Stimulated activated CD8-positive, alpha-beta memory T cell treated with anti-CD3 and anti-CD28 coated beads, Interleukin-15, amount 100 ng/mL, for 24 hours (primary cell): Measurements from ENCODE around the gene TRPM2.

Source experiments
- DNase-seq: peaks from one replicate; pipeline ENCODE4 v3.0.0-alpha.2; 2020; ENCODE audit warnings: low read depth

The TRPM2 gene

DNA sequence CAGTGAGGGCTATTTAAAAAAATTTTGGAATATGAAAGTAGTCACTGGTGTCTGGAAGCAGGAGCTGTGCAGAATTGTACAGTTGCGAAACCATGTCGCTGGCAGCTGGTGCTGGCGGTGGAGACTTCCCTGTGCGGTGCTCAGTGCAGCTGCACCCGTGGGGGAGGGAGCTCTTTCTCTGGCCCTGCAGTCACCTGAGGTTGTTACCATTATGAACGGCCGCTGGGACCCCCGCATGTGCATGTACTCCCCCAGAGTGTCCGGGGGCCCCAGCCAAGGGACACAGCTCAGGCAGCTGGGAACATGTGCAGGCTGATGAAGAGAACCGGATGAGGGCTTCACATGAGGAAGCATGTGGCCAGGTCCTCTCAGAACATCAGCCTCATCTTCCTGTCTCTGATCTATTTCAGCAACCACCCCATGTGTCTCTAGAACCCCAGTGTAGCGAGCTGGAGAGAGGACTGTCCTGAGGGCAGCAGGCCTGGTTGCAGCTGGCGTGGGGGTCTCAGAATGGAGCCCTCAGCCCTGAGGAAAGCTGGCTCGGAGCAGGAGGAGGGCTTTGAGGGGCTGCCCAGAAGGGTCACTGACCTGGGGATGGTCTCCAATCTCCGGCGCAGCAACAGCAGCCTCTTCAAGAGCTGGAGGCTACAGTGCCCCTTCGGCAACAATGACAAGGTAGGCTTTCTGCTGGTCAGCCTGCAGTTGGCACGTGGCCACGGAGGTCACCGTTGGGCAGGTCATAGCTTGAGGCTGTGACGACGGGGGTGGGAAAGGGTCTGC, at the start of gene TRPM2:
TRPM2 (plus strand) TSS at position 431 of the 780 bp plus-strand sequence; CDS start at position 511, 80 bp downstream.
- no peak for DNase-seq

DNA sequence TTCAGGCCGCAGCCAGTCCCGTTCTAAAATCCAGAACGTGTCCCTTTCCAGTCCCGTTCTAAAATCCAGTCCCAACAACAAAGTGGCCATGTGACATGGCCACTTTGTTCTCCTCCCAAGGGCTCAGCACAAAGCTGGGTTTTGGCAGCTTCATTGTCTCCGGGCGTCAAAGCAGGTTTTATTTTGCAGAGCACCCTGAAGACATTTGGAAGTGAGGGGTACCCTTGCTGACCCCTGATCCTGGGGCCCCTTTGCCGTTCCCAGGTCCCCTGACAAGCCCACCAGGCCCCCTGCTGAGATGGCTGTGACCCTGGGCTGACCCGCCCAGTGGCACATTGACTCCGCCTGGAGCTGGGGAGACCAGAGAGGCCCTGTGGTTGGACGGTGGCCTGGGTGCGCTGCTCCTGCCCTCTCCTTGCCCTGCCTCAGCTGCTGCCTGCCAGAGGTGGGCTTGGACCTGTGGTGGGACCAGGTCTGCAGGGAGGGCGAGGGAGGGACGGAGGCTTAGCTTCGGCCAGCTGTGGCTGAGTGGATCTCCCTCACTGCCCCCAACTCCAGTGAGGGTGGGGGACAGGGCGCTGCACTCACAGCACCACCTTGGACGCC, 49.3 kb upstream of the TRPM2 start:
- DNase-seq, result no peak

DNA sequence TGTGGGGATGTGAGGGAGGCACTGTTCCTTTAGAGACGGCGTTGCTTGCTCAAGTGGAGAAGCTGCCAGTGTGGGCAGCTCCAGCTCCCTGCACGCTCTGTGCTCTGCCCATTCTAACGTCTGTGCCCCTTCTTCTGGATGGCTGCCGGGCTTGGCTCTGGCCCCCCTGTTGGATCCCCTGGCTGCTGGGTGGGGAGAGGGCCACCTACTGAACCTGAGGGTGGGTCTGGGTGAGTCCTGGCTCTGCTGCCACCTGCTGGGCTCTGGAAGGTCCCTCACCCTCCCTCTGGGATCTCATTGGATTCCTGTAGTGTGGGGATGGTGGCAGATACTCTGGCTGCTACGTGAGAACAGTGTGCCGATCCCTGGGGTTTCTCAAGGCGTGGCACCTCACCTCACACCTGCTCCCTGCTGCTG, 48.5 kb upstream of the TRPM2 start:
- DNase-seq, result no peak

DNA sequence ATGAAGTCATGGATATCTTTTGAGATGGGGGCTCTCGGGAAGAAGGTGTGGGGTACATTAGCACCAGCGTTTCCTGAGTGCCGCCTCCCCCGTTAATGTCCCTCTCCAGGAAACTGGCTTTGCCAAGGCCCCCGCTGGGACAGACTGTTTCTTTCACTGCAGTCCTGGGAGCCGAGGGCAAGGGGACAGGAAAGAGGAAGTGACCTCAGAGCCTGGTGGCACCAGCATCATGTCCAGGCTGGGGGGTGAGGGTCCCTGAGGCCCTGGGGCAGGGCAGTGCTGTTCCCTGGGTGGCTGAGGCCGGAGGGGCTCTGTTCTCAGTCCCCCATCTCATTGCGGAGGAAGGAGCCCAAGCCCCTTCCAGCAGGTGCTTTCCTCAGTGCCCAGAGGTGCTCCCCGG, 47.7 kb upstream of the TRPM2 start:
- DNase-seq, result no peak

DNA sequence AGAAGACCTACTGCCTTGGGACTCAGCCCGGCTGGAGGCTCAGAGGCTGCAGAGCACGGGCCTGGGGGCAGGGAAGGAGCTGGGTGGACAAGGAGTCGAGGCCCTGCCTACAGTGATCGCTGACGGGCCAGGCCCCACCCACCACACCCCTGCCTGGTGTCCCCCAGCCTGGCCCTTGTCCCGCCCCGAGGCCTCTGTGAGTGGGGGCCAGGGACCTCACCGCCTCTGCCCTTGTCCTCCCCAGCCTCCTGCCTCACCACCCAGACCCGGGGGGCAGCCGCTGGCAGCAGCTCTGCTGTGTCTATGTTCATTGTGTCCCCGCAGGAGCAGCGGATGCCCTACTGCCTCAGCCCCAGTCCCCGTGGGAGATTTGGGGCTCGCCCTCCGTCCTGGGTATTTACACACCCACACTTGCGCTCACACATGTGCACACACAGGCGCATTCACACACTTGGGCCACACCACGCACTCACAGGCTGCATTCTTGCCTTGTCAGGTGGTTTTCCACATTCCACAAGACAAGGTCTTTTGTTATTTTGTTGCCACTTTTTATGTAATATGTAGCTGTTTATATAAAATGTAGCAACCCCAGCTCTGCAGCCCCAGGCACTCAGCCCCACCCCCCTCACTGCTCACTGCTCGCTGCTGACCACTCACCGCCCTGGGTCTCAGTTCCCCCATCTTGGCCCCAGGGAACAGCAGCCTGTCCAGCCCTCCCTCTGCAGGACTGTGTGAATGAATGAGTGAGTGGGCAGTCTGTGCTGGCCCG, 46.3 kb upstream of the TRPM2 start:
- no peak for DNase-seq

DNA sequence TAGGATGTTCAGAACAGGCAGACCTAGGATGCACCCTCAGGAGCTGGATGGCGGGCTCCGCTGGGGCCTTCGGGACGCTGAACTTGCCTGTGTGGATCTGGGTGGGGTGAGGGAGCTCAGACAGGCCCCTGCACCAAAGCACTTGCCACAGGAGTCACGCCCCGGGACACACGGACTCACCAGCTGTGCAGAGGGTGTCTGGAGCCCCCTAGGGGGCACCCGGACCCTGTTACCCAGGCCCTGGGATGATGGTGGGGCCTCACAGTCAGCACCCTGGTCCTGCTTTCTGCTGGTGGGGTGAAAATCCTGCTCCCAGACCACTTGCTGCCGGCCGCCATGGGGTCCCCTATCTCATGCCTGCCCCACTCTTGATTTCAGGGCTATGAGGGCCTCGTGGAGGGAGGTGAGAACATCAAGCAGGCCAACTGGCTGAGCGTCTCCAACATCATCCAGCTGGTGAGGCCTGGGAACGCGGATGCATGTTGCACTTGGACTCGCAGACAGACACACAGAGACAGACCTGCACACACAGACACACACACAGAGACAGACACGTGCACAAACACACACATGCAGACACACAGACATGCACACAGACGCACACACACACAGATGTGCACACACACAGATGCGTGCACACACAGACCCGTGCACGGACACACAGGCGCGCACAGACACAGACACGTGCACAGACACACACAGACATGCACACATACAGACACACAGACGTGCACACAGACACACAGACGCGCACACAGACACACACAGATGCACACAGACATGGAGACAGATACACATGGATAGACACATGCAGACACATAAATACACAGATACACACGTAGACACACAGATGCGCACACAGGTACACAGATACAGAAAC, 42.6 kb upstream of the TRPM2 start:
- DNase-seq, result no peak

DNA sequence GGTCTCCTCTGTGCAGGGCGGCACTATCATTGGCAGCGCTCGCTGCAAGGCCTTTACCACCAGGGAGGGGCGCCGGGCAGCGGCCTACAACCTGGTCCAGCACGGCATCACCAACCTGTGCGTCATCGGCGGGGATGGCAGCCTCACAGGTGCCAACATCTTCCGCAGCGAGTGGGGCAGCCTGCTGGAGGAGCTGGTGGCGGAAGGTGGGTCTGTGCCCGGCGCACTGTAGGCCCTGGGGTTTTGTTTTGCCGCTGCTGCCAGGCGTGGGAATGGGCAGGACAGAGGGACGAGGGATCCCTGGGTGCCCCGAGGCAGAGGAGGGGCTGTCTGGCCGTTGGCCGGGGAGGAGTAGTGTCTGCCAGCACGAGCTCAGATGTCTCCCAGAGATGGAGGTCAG, 41.3 kb upstream of the TRPM2 start:
- DNase-seq, result no peak

DNA sequence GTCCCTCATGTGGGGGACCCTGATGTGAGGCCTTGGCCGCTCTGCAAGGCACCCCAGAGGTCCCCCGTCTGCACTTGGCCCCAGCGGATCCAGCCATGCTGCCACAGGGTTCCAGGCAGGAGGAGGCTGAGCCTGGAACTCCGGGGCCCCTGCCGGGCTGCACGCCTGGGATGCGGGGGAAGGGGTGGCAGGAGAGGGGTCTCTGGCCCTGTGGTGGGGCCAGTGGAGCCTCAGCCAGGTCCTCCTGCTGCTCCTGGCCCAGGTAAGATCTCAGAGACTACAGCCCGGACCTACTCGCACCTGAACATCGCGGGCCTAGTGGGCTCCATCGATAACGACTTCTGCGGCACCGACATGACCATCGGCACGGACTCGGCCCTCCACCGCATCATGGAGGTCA, 40.7 kb upstream of the TRPM2 start:
- no peak for DNase-seq

DNA sequence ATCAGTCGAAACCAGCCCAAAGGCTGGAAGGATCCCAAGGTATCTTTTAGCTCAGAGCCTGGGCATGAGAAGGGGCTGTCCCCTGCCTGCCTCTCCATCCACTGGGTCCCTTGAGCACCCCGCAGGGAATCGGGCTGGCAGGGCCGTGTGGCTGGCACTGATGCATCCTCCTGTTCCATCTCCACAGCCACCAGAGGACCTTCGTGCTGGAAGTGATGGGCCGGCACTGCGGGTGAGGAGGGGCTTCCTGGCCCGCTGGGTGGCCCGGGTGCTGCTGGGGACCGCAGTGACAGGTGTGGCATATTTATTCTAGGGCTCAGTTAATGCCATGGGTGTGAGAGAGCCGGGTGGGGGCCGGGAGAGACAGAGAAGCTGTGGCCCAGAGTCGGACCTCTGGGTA, 40.0 kb upstream of the TRPM2 start:
- DNase-seq, result no peak

DNA sequence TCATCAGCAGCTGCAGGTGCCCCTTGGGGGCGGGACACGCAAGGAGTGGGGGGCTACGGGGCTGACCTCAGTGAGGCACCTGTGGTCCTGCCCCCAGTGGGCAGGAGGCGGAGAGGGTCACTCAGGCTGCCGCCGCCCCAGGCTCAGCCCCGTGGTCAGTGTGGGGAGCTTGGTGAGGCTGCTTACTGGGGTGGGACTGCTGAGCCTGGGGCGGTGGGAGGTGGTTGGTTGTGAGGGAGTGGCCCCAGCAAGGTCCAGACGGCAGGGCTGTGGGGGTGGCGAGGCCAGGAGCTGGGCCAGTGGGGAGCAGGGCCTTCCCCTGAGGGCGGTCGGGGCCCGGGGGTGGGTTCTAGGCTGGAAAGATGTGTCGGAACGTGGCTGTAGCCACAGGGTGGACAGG, 39.3 kb upstream of the TRPM2 start:
- no peak for DNase-seq

DNA sequence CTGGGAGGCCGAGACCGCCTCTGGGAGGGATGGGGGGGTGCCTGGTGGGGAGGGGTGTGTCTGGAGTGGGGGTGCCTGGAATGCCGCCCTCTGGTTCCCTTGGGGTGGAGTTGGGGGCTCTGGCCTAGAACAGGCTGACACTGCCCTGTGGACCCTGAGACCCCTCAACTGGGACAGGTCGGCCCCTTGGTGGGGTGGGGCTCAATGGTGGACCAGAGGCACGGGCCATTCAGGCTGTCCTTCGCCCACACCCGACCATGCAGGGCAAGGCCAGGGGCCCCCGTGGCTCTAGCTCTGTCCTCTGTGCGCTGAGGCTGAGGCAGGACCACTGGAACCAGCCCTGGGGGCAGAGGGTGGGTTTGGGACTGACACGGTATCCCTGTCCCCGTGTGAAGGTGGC, 38.9 kb upstream of the TRPM2 start:
- DNase-seq, result no peak

DNA sequence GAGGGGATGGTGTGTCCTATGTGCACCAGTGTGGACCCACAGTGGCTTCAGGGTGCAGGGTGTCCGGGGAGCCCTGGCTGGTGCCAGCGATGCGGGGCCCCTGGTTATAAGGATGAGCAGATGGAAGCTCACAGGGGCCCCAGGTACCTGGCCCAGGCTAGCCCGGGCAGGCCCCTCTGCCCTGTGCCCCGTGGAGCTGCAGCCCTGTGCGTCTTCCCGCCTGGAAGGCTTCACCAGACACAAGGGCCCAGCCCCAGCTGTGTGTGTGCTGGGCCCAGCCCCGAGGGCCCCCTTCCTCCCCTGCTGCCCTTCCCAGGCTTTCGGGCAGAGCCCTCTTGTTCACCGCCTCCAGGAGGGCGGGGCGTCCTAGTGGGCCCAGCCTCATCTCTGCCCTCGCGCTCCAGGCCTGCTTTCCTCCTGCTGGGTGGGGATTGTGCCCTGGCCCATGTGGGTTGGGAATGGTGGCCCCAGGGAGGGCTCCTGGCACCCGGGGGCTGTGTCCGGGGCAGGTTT, 37.7 kb upstream of the TRPM2 start:
- DNase-seq, result no peak

DNA sequence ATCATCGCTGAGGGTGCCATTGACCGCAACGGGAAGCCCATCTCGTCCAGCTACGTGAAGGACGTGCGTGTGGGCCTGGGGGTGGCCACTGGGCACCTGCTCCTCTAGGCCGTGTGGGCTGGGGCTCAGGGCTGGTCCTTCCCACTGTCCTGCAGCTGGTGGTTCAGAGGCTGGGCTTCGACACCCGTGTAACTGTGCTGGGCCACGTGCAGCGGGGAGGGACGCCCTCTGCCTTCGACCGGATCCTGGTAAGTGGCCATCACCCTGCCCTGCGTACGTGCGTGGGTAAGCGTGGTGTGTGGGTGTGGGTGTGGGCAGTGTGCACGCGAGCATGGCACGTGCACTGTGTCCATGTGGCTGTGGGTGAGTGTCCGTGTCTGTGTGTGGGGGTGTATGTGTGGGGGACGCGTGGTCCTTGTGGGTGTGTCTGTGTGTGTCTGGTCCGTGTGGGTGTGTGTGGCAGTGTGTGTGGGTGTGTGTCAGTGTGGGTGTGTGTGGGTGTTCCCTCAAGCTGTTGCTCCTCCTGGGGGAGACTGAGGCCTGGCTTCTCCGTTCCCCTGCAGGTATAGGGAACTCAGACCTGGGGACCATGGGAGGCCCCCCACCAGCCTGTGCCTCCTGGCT, 37.0 kb upstream of the TRPM2 start:
- no peak for DNase-seq

DNA sequence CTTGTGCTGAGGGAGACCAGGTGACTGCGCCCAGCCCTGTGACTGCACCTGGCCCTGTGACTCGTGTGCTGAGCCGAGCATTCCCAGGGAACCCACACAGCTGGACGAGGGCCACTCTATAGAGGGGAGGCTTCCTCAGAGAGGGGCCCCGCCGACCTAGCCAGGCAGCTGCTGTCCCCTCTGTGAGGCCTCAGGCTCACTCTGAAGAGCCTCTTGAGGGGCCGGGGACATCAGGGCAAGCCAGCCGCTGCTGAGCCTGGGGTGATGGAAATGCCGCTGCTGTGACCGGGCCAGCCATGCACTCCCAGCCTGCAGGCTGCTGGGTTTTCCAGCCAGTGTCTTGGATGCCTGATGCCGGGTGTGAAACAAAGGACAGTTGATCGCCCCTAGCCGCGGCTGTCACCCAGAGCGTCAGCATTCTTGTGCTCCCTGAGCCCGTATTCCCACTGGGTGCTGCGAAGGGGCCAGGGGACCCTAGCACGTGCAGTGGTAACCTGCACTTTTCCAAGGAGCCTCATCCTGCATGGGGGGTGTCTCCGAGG, 36.1 kb upstream of the TRPM2 start:
- no peak for DNase-seq

DNA sequence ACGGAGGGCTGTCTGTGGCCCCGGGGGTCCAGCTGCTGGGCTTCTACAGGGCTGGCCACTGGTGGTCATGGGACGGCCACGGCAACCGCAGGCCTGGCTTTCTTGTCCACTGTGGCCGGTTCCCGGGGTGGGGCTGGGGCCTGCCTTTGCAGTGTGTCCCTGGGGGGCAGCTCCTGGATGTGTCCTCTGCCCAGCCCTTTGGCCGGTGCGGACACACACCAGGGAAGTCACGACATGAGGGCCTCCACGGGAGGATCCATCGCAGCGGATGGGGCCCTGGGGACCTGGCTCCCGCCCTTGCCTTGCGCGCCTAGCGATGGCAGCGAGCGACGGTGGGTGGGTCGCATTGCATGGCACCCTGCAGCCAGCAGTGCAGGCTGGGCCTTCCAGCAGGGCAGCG, 35.5 kb upstream of the TRPM2 start:
- DNase-seq, result no peak

DNA sequence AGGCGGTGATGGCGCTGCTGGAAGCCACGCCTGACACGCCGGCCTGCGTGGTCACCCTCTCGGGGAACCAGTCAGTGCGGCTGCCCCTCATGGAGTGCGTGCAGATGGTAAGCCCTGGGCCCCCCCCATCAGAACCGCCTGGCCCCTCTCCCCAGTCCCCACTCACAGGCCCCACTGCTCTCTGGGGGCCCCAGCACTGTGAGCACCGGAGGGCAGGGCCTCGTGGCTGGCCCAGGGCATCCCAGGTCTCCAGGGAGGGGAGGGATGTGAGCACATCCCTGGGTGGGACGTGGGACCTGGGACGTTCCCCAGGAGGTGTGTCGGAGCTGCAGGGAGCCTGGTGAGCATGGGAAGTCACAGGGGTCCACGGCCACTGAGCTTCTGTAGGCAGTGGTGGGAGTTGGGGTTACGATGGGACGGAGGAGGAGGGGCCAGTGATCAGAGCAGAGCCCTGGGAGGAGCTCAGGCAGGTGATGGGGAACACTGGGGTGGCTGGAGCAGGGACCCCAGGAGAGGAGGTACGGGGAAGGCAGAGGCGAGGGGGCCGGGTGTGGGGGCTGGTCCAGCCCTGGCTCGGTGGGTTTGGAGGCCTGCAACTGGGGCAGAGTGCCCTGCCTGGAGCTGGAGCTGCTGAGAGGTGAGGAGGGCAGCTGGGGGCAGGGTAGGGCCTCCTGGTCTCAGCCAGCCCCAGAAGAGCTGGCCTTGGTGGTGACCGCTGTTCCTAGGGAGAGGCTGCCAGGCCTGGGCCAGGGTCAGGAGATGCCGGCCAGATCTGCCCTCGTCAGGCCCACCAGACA, 34.7 kb upstream of the TRPM2 start:
- no peak for DNase-seq

DNA sequence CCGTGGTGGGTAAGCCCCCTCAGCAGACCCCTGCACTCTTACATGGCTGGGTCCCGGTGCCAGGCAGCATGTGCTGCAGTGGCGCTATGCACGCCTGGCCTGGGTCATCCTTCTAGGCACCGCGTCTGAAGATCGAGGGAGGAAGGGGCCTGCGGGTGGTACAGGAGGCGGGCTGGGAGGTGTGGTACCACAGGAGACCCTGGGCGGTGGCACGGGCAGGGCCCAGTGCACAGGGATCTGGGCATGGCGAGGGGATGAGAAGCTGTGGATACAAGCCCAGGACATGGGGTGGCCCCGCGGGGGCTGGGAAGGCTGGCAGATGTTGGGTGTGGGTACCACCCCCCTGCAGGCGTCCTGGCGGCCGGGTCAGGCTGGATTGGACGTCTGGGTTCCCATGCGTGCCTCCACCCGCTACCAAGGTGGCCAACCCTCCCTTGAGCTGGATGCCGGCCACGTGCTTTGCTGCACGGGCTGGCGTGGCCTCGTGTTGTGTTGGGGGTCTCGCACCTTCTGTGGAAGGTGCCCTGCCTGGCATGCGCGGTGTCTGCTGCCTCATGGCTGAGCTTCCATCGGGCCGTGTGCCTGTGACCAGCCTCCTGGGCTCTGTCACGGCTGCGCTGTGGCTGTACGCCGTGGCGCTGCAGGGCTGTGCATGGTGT, 33.9 kb upstream of the TRPM2 start:
- DNase-seq, result no peak

DNA sequence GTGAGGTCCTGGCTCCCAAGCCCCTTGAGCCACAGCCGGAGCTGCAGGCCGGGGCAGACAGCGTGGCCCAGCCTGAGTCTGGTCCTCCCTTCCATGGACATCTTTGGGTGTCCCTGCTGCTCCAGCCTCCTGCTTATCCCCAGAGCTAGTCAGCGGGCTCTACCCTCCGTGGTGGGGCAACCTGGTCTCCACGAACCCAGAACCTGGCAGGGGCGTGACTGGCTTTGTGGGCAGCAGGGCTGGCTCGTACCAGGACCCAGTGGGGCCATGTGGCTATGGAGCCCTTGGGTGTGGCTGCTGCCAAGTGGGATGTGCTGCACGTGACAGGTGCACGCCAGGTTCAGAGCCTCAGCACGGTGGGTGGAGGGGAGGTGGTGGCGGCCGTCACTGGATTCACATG, 32.6 kb upstream of the TRPM2 start:
- DNase-seq, result no peak

DNA sequence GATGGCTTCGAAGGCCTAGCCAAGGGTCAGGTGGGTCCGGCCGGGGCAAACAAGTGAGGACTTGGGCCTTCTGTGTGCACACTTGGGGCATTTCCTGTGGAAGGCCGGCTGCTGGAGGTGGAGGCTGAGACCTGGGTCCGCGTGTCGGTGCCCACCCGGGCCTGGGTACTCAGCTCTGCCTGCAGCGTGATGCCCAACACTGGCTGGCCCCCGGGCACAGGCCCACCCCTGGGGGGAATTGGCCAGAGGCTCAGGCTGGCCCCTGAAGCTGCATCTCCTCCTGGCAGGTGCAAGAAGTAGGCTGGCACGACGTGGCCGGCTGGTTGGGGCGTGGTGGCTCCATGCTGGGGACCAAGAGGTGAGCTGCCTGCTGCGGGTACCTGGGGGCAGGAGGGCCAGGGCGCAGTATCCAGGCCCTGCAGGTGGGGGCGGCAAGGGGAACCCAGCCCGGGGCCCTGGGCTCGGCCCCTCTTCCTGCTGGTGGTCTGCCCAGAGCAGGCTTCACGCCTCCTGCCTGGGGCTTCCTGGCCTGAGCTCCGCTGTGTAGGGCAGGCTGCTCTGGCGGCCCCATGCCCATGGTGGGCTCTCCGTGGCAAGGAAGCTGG, 31.5 kb upstream of the TRPM2 start:
- no peak for DNase-seq
